Measurements from ENCODE around the gene GTPBP2. TPM values are rescaled to one million over a fixed set of nuclear protein-coding genes. Genes with fewer than 3 reads are reported as not detected.
"Not testable (repeated sequence)": the region's sequence is repeated elsewhere in the genome, so short reads cannot be mapped to it uniquely, and the experiment has no call there.

Gene GTPBP2
- total RNA-seq, 2 donors from 2014 or later: 99.0 to 137 TPM

GRCh38 chr6:43669050-43669921 is 40.2 kb upstream of the GTPBP2 start:
- Mint-ChIP-seq H3K27ac (no peak overlapping the region), H3K9me3 (no peaks in the 10 kb centered on the region), H3K36me3 (ENCODE audit: insufficient read depth in 2 of 2) (peaks cover 2 to 3% of the 10 kb centered on the region in 2 donors), H3K27me3 (ENCODE audit: low read depth) (no peaks in the 10 kb centered on the region), H3K4me1 (ENCODE audit: low read depth) (peaks cover 37% of the 10 kb centered on the region), H3K4me3 (no peak overlapping the region)
- peak in 1 of 2 donors; percentile 13 for ATAC-seq (replicated peaks in 1 of 2)
- no peak for DNase-seq

DNA sequence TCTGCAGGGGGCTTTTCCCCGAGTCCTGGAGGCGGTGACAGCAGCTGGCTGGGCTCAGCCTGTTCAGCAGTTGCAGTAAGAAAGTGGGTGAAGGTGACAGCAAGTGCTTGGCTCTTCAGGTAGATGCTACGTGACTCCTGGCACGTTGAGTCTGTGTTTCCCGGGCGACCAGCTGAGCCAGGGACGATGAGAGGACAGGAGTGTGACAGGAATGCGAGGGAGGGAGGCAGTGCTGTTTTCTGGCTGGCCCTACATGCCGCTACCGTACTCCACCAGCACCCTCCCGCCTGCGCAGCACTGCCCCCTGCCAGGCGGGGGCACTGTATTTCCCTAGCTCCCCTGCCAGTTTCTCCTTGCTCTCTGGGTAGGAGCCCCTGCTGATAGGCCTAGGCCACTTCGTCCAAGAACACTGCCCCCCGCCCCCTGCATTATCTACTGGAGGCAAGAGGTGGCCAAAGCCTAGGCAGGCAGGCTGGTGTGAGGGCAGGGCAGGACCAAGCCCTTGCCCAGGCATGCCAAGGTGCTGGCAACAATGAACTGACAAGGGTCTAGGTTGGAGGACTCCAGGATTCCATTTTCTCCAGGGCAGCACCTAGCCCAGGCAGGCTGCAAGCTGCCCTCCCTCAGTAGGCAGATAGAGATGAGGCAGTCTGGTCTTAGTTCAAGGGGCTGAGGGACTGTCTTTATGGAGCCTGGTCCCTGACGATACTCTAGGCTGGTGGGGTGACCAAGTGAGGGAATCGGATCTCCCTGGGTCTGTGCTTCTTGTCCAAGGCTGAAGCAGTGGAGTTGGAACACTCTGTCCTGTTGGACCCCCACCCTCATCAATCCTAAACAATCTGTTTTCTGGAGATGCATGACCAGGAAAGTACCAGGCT is 39.3 kb upstream of the GTPBP2 start:
- H3K9me3 Mint-ChIP-seq: no peaks in the 10 kb centered on the region

GRCh38 chr6:43667245-43668150 is 38.4 kb upstream of the GTPBP2 start:
- Mint-ChIP-seq H3K4me3 (peak overlapping the region; percentile 48 to 65), H3K27ac (no peak overlapping the region), H3K27me3 (ENCODE audit: low read depth) (no peaks in the 10 kb centered on the region), H3K4me1 (ENCODE audit: low read depth) (peaks cover 37% of the 10 kb centered on the region), H3K9me3 (no peaks in the 10 kb centered on the region), H3K36me3 (ENCODE audit: insufficient read depth in 2 of 2) (peaks cover 0 to 3% of the 10 kb centered on the region in 2 donors)
- peak; percentile 80 for DNase-seq
- ATAC-seq (replicated peaks in 1 of 2): peak; percentile 62 to 64

More for the DNA sequence above, 39.3 kb upstream of the GTPBP2 start:
- H3K36me3 Mint-ChIP-seq (ENCODE audit: insufficient read depth in 2 of 2): peaks cover 2 to 3% of the 10 kb centered on the region in 2 donors
- peak; percentile 60 to 62 for DNase-seq
- H3K4me3 Mint-ChIP-seq: peak overlapping the region; percentile 48 to 62
- H3K4me1 Mint-ChIP-seq (ENCODE audit: low read depth): peaks cover 37% of the 10 kb centered on the region
- peak; percentile 53 to 64 for ATAC-seq (replicated peaks in 1 of 2)
- H3K27ac Mint-ChIP-seq: peak overlapping the region; percentile 15
- H3K27me3 Mint-ChIP-seq (ENCODE audit: low read depth): no peaks in the 10 kb centered on the region

GRCh38 chr6:43666196-43666920 is 37.3 kb upstream of the GTPBP2 start:
- Mint-ChIP-seq H3K27ac (no peak overlapping the region), H3K36me3 (ENCODE audit: insufficient read depth in 2 of 2) (peaks cover 0 to 1% of the 10 kb centered on the region in 2 donors), H3K27me3 (ENCODE audit: low read depth) (no peaks in the 10 kb centered on the region), H3K9me3 (no peaks in the 10 kb centered on the region), H3K4me1 (ENCODE audit: low read depth) (peaks cover 37% of the 10 kb centered on the region), H3K4me3 (no peak overlapping the region)
- ATAC-seq (replicated peaks in 1 of 2) (no peak), DNase-seq (no peak)

- Mint-ChIP-seq H3K27me3 (ENCODE audit: low read depth) (peaks cover 6% of the 10 kb centered on the region), H3K36me3 (ENCODE audit: insufficient read depth in 2 of 2) (peaks cover 0 to 3% of the 10 kb centered on the region in 2 donors), H3K4me3 (no peak overlapping the region), H3K9me3 (peaks cover 0 to 3% of the 10 kb centered on the region in 2 donors), H3K4me1 (ENCODE audit: low read depth) (peaks cover 34% of the 10 kb centered on the region), H3K27ac (no peak overlapping the region)
- ATAC-seq (replicated peaks in 1 of 2) (no peak), DNase-seq (no peak)
Measured at GRCh38 chr6:43665376-43665775, 36.3 kb upstream of the GTPBP2 start.

DNA sequence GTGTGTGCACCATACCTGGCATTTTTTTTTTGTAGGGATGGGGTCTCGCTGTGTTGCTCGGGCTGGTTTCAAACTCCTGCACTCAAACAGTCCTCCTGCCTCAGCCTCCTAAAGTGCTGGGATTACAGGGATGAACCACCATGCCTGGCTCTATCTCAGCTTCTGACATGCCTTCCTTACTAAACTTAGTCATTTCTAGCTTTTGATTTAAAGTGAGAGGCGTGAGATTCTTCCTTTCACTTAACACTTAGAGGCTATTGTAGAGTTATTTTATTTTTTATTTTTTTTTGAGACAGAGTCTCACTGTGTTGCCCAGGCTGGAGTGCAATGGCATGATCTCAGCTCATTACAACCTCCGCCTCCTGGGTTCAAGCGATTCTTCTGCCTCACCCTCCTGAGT is 33.9 kb upstream of the GTPBP2 start:
- not testable (repeated sequence) for H3K27ac Mint-ChIP-seq; DNase-seq; H3K9me3 Mint-ChIP-seq; H3K4me3 Mint-ChIP-seq; H3K27me3 Mint-ChIP-seq (ENCODE audit: low read depth); H3K36me3 Mint-ChIP-seq (ENCODE audit: insufficient read depth in 2 of 2)
- peaks cover 13% of the 10 kb centered on the region for H3K4me1 Mint-ChIP-seq (ENCODE audit: low read depth)
- peak; percentile 16 to 32 for ATAC-seq (replicated peaks in 1 of 2)

GRCh38 chr6:43658161-43658560 is 29.1 kb upstream of the GTPBP2 start:
- DNase-seq (no peak), ATAC-seq (replicated peaks in 1 of 2) (no peak)
- peaks cover 0 to 3% of the 10 kb centered on the region in 2 donors for H3K36me3 Mint-ChIP-seq (ENCODE audit: insufficient read depth in 2 of 2)
- no peak overlapping the region for H3K4me3 Mint-ChIP-seq
- H3K9me3 Mint-ChIP-seq: peaks cover 0 to 3% of the 10 kb centered on the region in 2 donors
- H3K4me1 Mint-ChIP-seq (ENCODE audit: low read depth): no peaks in the 10 kb centered on the region
- H3K27me3 Mint-ChIP-seq (ENCODE audit: low read depth): peaks cover 6% of the 10 kb centered on the region
- no peak overlapping the region for H3K27ac Mint-ChIP-seq

DNA sequence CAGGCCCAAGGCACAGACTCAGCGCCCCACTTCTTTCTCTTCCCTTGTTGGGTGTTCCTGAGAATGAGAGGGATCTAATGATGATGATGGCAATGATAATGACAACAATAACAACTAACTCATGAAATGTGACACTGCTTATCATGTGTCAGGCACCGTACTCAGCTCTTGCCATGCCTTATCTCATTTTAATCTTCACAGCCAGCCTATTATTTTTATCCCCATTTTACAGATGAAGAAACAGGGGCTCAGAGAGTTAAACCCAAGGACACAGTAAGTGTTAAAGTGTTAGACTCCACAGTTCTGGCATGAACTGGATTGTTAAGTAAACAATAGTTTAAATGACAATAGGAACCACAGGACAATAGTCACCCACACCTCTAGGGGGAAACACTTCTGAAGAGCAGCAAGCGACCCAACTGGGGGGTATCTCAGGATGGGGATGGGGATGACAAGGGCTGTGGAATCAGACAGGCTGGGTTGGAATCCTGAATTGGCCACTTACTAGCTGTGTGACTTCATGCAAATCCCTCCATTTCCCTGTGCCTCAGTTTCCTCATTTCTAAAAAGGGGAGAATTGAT is 28.2 kb upstream of the GTPBP2 start:
- Mint-ChIP-seq H3K9me3 (peaks cover 0 to 3% of the 10 kb centered on the region in 2 donors), H3K4me1 (ENCODE audit: low read depth) (no peaks in the 10 kb centered on the region), H3K36me3 (ENCODE audit: insufficient read depth in 2 of 2) (peaks cover 0 to 3% of the 10 kb centered on the region in 2 donors), H3K27me3 (ENCODE audit: low read depth) (peaks cover 6% of the 10 kb centered on the region), H3K27ac (no peak overlapping the region), H3K4me3 (no peak overlapping the region)
- DNase-seq: no peak
- no peak for ATAC-seq (replicated peaks in 1 of 2)

DNA sequence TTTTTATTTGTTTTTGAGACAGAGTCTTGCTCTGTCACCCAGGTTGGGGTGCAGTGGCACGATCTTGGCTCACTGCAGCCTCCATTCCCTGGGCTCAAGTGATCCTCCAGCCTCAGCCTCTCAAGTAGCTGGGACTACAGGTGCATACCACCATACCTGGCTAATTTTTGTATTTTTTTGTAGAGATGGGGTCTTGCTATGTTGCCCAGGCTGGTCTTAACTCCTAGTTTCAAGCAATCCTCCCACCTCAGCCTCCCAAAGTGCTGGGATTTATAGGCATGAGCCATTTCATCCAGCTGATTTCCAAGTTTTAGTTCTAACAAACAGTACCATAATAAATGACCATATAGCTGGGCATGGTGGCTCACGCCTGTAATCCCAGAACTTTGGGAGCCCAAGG is 23.8 kb upstream of the GTPBP2 start:
- not testable (repeated sequence) for H3K9me3 Mint-ChIP-seq; H3K27me3 Mint-ChIP-seq (ENCODE audit: low read depth); H3K36me3 Mint-ChIP-seq (ENCODE audit: insufficient read depth in 2 of 2); H3K27ac Mint-ChIP-seq; ATAC-seq (replicated peaks in 1 of 2); DNase-seq; H3K4me1 Mint-ChIP-seq (ENCODE audit: low read depth); H3K4me3 Mint-ChIP-seq

GRCh38 chr6:43648248-43648647 is 19.2 kb upstream of the GTPBP2 start:
- peaks cover 12% of the 10 kb centered on the region for H3K4me1 Mint-ChIP-seq (ENCODE audit: low read depth)
- H3K27me3 Mint-ChIP-seq (ENCODE audit: low read depth): no peaks in the 10 kb centered on the region
- ATAC-seq (replicated peaks in 1 of 2): no peak
- H3K27ac Mint-ChIP-seq: no peak overlapping the region
- H3K9me3 Mint-ChIP-seq: no peaks in the 10 kb centered on the region
- H3K4me3 Mint-ChIP-seq: no peak overlapping the region
- H3K36me3 Mint-ChIP-seq (ENCODE audit: insufficient read depth in 2 of 2): no peaks in the 10 kb centered on the region
- no peak for DNase-seq

DNA sequence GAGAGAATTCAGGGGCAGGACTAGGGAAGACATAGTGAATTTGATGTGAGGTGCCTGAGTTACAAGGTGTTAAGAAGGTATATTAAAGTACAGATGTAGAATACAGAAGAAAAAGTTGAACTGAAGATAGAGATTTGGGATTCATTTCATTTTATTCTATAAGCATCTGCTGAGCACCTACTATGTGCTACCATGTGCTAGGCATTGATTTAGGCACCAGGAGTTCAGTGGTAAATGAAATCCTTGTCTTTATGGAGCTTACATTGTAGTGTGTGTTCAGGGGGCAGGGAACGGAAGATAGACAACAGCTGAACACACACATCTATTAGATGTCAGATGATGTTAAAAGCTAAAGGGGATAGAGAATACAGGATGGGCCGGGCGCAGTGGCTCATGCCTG is 18.5 kb upstream of the GTPBP2 start:
- Mint-ChIP-seq H3K9me3 (no peaks in the 10 kb centered on the region), H3K36me3 (ENCODE audit: insufficient read depth in 2 of 2) (no peaks in the 10 kb centered on the region), H3K27me3 (ENCODE audit: low read depth) (no peaks in the 10 kb centered on the region), H3K4me3 (no peak overlapping the region), H3K27ac (no peak overlapping the region), H3K4me1 (ENCODE audit: low read depth) (peaks cover 15% of the 10 kb centered on the region)
- no peak for DNase-seq
- ATAC-seq (replicated peaks in 1 of 2): no peak

GRCh38 chr6:43645613-43645964 is 16.5 kb upstream of the GTPBP2 start:
- no peaks in the 10 kb centered on the region for H3K27me3 Mint-ChIP-seq (ENCODE audit: low read depth)
- no peaks in the 10 kb centered on the region for H3K9me3 Mint-ChIP-seq
- DNase-seq (no peak), ATAC-seq (replicated peaks in 1 of 2) (peak; percentile 12 to 14)
- peak overlapping the region; percentile 67 for H3K27ac Mint-ChIP-seq
- peaks cover 26% of the 10 kb centered on the region for H3K4me1 Mint-ChIP-seq (ENCODE audit: low read depth)
- H3K4me3 Mint-ChIP-seq: peak overlapping the region; percentile 82 to 89
- peaks cover 3 to 4% of the 10 kb centered on the region in 2 donors for H3K36me3 Mint-ChIP-seq (ENCODE audit: insufficient read depth in 2 of 2)
